GM12864 (cell line): ENCODE data around the gene COX20.

ENCODE experiments used
- DNase-seq: peaks from one replicate; pipeline ENCODE4 v3.0.0-alpha.2; 2011; ENCODE audit warnings: low read depth
- H3K4me3 ChIP-seq: 2 replicates; pipeline ENCODE4 v1.5.1; 2011; ENCODE audit warnings: mild to moderate bottlenecking, low read depth, low read length, control low read depth
- TF ChIP-seq, protein P1 (sequence below): IDR thresholded peaks from 2 replicates; pipeline ENCODE4 v1.5.1; 2011; ENCODE audit warnings: low read depth, mild to moderate bottlenecking, moderate library complexity, low read length, control low read depth, inconsistent platforms; ENCODE audit errors: missing control alignments

Gene COX20

DNA sequence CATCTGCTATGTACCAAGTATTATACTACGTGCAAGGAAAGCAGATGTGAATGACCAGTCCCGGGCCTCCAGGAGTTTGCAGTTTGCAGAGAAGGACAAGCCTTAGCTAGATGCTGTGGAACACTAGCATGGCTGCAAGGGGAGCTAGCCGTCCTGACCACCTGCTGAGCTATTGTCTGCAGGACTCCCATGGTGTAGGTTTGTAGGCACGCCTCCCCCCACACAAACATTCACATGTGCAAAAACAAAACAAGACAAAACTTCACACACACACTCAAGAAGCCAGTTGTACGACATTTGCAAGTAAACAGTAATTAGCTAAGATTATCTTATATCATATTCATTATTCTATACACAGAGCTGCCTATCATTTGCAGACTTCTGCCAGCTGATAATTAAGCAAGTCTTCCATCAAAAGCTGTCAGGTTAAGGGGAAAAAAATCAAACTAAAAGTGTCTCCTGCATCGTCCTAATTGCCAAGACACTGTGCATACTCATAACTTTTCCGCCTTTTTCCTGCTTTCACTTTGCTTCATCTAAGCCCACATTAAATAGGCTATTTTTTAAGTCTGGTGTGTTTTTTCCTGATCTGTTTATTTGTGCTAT lies 39.6 kb downstream of the COX20 start:
- H3K4me3 ChIP-seq = no peak overlapping the region
- DNase-seq = no peak
- TF ChIP-seq, protein P1, sequence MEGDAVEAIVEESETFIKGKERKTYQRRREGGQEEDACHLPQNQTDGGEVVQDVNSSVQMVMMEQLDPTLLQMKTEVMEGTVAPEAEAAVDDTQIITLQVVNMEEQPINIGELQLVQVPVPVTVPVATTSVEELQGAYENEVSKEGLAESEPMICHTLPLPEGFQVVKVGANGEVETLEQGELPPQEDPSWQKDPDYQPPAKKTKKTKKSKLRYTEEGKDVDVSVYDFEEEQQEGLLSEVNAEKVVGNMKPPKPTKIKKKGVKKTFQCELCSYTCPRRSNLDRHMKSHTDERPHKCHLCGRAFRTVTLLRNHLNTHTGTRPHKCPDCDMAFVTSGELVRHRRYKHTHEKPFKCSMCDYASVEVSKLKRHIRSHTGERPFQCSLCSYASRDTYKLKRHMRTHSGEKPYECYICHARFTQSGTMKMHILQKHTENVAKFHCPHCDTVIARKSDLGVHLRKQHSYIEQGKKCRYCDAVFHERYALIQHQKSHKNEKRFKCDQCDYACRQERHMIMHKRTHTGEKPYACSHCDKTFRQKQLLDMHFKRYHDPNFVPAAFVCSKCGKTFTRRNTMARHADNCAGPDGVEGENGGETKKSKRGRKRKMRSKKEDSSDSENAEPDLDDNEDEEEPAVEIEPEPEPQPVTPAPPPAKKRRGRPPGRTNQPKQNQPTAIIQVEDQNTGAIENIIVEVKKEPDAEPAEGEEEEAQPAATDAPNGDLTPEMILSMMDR = no peak

DNA sequence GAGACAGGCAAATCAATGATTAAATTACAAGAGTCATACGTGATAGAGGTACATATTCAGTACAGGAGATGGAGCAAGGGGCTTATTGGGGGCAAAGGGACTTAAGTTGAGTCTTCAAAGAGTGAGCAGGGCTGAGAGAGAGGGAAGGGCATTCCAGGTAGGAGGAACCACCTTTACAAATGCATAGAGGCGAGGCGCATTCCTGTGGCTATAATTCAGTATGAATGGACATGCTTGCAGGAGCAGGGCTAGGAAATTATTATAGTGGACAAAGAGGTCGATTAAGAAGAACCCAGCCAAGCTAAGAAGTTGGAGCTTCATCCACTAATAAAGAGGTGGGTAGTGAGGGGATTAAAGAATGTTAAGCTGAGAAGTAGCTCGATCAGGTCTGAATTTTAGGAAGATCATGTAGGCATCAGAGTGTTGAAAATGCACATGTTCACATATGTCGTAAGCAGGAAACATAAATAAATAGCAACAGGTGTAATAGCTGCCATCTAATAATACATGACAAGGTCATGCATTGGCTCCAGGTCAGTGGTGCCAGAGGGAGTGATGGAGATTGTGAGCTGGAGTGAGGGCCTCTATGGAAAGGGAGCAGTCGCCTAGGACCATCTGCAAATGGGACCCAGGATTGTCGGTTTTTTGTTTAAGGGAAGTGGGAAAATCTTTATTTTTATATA lies 40.9 kb downstream of the COX20 start:
- TF ChIP-seq, protein P1 = no peak
- DNase-seq = no peak
- H3K4me3 ChIP-seq = no peak overlapping the region

GRCh38 chr1:244878681-244879080 lies 43.2 kb downstream of the COX20 start:
- H3K4me3 ChIP-seq = no peak overlapping the region
- TF ChIP-seq, protein P1 = no peak
- DNase-seq = no peak

DNA sequence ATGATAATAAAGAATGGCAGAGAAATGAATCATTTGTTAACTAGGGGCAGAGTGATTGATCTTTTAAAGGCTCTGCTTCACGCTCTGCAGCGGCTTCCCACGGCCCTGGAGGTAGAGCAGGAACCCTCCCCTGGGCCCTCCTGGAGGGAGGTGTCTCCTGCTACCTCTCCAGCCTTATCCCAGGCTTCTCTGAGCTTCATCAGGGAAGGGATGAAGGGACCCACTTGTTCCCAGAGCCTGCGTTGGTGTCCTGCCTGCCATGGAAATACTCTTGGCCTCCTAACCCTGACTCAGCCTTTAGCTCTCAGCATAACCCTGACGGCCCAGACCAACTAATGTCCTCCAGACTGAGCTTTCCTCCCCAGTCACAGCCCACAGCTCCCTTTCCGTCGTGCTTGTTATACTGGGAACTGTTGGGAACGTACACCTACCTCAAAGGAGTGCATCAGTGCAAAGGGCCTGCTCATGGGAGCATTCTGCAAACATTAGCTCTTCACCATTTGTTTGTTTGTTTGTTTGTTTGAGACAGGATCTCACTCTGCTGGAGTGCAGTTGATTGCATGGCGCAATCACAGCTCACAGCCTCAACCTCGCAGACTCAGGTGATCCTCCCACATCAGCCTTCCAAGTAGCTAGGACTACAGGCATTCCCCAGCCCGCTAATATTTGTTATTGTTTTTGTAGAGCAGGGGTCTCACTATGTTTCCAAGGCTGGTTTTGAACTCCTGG lies 46.3 kb downstream of the COX20 start:
- no peak overlapping the region for H3K4me3 ChIP-seq
- TF ChIP-seq, protein P1 = no peak
- DNase-seq = no peak

GRCh38 chr1:244887281-244887680 lies 51.8 kb downstream of the COX20 start:
- DNase-seq = no peak
- no peak overlapping the region for H3K4me3 ChIP-seq
- TF ChIP-seq, protein P1 = no peak

- H3K4me3 ChIP-seq = no peak overlapping the region
- TF ChIP-seq, protein P1 = no peak
- DNase-seq = no peak
Observed at GRCh38 chr1:244893836-244894235, 58.4 kb downstream of the COX20 start.
